Muscle layer of duodenum (tissue), 2 donors: Measurements from ENCODE around the gene PPM1H.
"Not testable (repeated sequence)": the region's sequence is repeated elsewhere in the genome, so short reads cannot be mapped to it uniquely, and the experiment has no call there.

Experiments
- H3K27ac ChIP-seq: one replicate; pipeline ENCODE4 v1.7.0; 2013; ENCODE audit warnings: mild to moderate bottlenecking, low read length
- H3K27me3 ChIP-seq: one replicate; pipeline ENCODE4 v1.7.0; 2013; ENCODE audit warnings: low read depth, mild to moderate bottlenecking, control low read depth, low read length
- H3K36me3 ChIP-seq, 2 donors: one replicate each; pipeline ENCODE4 v1.7.0; 2013; ENCODE audit warnings: low read length in 2 of 2, control low read depth in 1 of 2, mild to moderate bottlenecking in 1 of 2; ENCODE audit not compliant: insufficient read depth in 2 of 2, control insufficient read depth in 1 of 2
- H3K4me1 ChIP-seq, 2 donors: one replicate each; pipeline ENCODE4 v1.7.0; 2013; ENCODE audit warnings: low read length in 2 of 2, mild to moderate bottlenecking in 2 of 2, control low read depth in 1 of 2, moderate library complexity in 1 of 2; ENCODE audit not compliant: insufficient read depth in 2 of 2, control insufficient read depth in 1 of 2
- H3K4me3 ChIP-seq, 2 donors: one replicate each; pipeline ENCODE4 v1.7.0; 2013; ENCODE audit warnings: low read length in 2 of 2, low read depth in 1 of 2, mild to moderate bottlenecking in 1 of 2
- H3K9me3 ChIP-seq, 2 donors: one replicate each; pipeline ENCODE4 v1.7.0; 2013; ENCODE audit warnings: low read length in 2 of 2, control low read depth in 1 of 2, mild to moderate bottlenecking in 1 of 2; ENCODE audit not compliant: control insufficient read depth in 1 of 2
- donor health status: healthy.

The PPM1H gene

GRCh38 chr12:62885242-62885641 is 49.7 kb downstream of the PPM1H start:
- Histone ChIP-seq H3K27ac (no peak overlapping the region), H3K4me3 (no peak overlapping the region), H3K36me3 (no peaks in the 10 kb centered on the region), H3K27me3 (no peaks in the 10 kb centered on the region), H3K4me1 (no peaks in the 10 kb centered on the region), H3K9me3 (no peaks in the 10 kb centered on the region)

GRCh38 chr12:62884832-62885231 is 50.1 kb downstream of the PPM1H start:
- H3K9me3 ChIP-seq, H3K27me3 ChIP-seq, H3K36me3 ChIP-seq, H3K27ac ChIP-seq, H3K4me1 ChIP-seq, H3K4me3 ChIP-seq: not testable (repeated sequence)

GRCh38 chr12:62882696-62883095 is 52.3 kb downstream of the PPM1H start:
- H3K4me1 ChIP-seq = no peaks in the 10 kb centered on the region

GRCh38 chr12:62882140-62882539 is 52.8 kb downstream of the PPM1H start:
- Histone ChIP-seq H3K27me3 (no peaks in the 10 kb centered on the region), H3K4me1 (no peaks in the 10 kb centered on the region), H3K27ac (no peak overlapping the region), H3K4me3 (no peak overlapping the region), H3K36me3 (no peaks in the 10 kb centered on the region), H3K9me3 (no peaks in the 10 kb centered on the region)

More at GRCh38 chr12:62882696-62883095, 52.3 kb downstream of the PPM1H start:
- no peaks in the 10 kb centered on the region for H3K36me3 ChIP-seq
- no peaks in the 10 kb centered on the region for H3K27me3 ChIP-seq
- H3K27ac ChIP-seq = no peak overlapping the region
- no peaks in the 10 kb centered on the region for H3K9me3 ChIP-seq
- H3K4me3 ChIP-seq = no peak overlapping the region

- Histone ChIP-seq H3K4me3 (no peak overlapping the region), H3K36me3 (no peaks in the 10 kb centered on the region), H3K4me1 (no peaks in the 10 kb centered on the region), H3K9me3 (no peaks in the 10 kb centered on the region), H3K27ac (no peak overlapping the region), H3K27me3 (no peaks in the 10 kb centered on the region)
Measured at GRCh38 chr12:62879691-62880090, 55.3 kb downstream of the PPM1H start.

- not testable (repeated sequence) for H3K36me3 ChIP-seq, H3K9me3 ChIP-seq, H3K27ac ChIP-seq, H3K4me1 ChIP-seq, H3K4me3 ChIP-seq, H3K27me3 ChIP-seq
Measured at GRCh38 chr12:62879228-62879627, 55.7 kb downstream of the PPM1H start.

GRCh38 chr12:62878211-62878610 is 56.7 kb downstream of the PPM1H start:
- Histone ChIP-seq H3K27me3 (no peaks in the 10 kb centered on the region), H3K4me1 (no peaks in the 10 kb centered on the region), H3K27ac (no peak overlapping the region), H3K9me3 (no peaks in the 10 kb centered on the region), H3K36me3 (no peaks in the 10 kb centered on the region), H3K4me3 (no peak overlapping the region)

- Histone ChIP-seq H3K4me3 (no peak overlapping the region), H3K27ac (no peak overlapping the region)
Measured at GRCh38 chr12:62876938-62877548, 57.9 kb downstream of the PPM1H start.

GRCh38 chr12:62873826-62874448 is 61.0 kb downstream of the PPM1H start:
- Histone ChIP-seq H3K4me3 (no peak overlapping the region), H3K27me3 (no peaks in the 10 kb centered on the region), H3K4me1 (no peaks in the 10 kb centered on the region), H3K27ac (no peak overlapping the region), H3K9me3 (no peaks in the 10 kb centered on the region), H3K36me3 (no peaks in the 10 kb centered on the region)

More at GRCh38 chr12:62876938-62877548, 57.9 kb downstream of the PPM1H start:
- Histone ChIP-seq H3K4me1 (no peaks in the 10 kb centered on the region), H3K9me3 (no peaks in the 10 kb centered on the region), H3K36me3 (no peaks in the 10 kb centered on the region), H3K27me3 (no peaks in the 10 kb centered on the region)

GRCh38 chr12:62873116-62873825 is 61.7 kb downstream of the PPM1H start:
- Histone ChIP-seq H3K4me1 (no peaks in the 10 kb centered on the region), H3K27ac (no peak overlapping the region), H3K36me3 (no peaks in the 10 kb centered on the region), H3K9me3 (no peaks in the 10 kb centered on the region), H3K27me3 (no peaks in the 10 kb centered on the region), H3K4me3 (no peak overlapping the region)

GRCh38 chr12:62868820-62869219 is 66.1 kb downstream of the PPM1H start:
- Histone ChIP-seq H3K27me3 (no peaks in the 10 kb centered on the region), H3K9me3 (no peaks in the 10 kb centered on the region), H3K36me3 (no peaks in the 10 kb centered on the region), H3K27ac (no peak overlapping the region), H3K4me3 (no peak overlapping the region), H3K4me1 (no peaks in the 10 kb centered on the region)
